Measurements from ENCODE around the gene RELL2. TPM values are rescaled to one million over a fixed set of nuclear protein-coding genes. Genes with fewer than 3 reads are reported as not detected.

Gene RELL2
- total RNA-seq, 2 experiments from 2014 or later = 31.4 to 35.6 TPM

- no peak overlapping the region for H3K4me3 Mint-ChIP-seq
- ChIA-PET POLR2A (no interaction called here), CTCF (no interaction called here)
- H3K36me3 Mint-ChIP-seq (ENCODE audit: low read depth) = no peaks in the 10 kb centered on the region
- no peak for TF ChIP-seq CTCF (IDR thresholded peaks at IDR 0.05)
- H3K27me3 Mint-ChIP-seq = peaks cover 3% of the 10 kb centered on the region
- no peaks in the 10 kb centered on the region for H3K9me3 Mint-ChIP-seq
- intact Hi-C loops (cut with micrococcal nuclease) = no loop called here
- DNase-seq = no peak
- no peak for ATAC-seq
- peaks cover 15% of the 10 kb centered on the region for H3K4me1 Mint-ChIP-seq (ENCODE audit: low read depth)
- no peak overlapping the region for H3K27ac Mint-ChIP-seq
Measured at GRCh38 chr5:141686648-141687416, 50.0 kb downstream of the RELL2 start.

Other genes starting within 250 kb of the RELL2 start
- not detected for gene PCDHGB4, start 249.3 kb upstream of the RELL2 start, total RNA-seq
- gene PCDHGA8, start 244.4 kb upstream of the RELL2 start, total RNA-seq = not detected
- under 1 TPM in 1 of 2 experiments, not detected in 1; 0.11 TPM for gene PCDHGB5, start 239.1 kb upstream of the RELL2 start, total RNA-seq
- under 1 TPM in 1 of 2 experiments, not detected in 1; 0.09 TPM for gene PCDHGA9, start 234.2 kb upstream of the RELL2 start, total RNA-seq
- under 1 TPM in 1 of 2 experiments, not detected in 1; 0.09 TPM for gene PCDHGB6, start 229.0 kb upstream of the RELL2 start, total RNA-seq
- not detected for gene PCDHGA10, start 224.0 kb upstream of the RELL2 start, total RNA-seq
- not detected for gene PCDHGB7, start 219.3 kb upstream of the RELL2 start, total RNA-seq
- gene PCDHGA11, start 215.9 kb upstream of the RELL2 start, total RNA-seq = not detected
- gene PCDHGA12, start 206.5 kb upstream of the RELL2 start, total RNA-seq = not detected
- gene PCDHGC3, start 161.0 kb upstream of the RELL2 start, total RNA-seq = not detected
- gene PCDHGC4, start 152.0 kb upstream of the RELL2 start, total RNA-seq = not detected
- not detected for gene PCDHGC5, start 147.9 kb upstream of the RELL2 start, total RNA-seq
- 100 to 1,000 TPM; 209 to 218 TPM for gene DIAPH1, start 18.0 kb upstream of the RELL2 start, total RNA-seq
- gene HDAC3, start 148 bp upstream of the RELL2 start, total RNA-seq = 10 to 100 TPM; 94.8 to 98.3 TPM
- gene FCHSD1, start 14.4 kb downstream of the RELL2 start, total RNA-seq = 10 to 100 TPM; 30.1 to 31.8 TPM
- 1 to 10 TPM; 5.9 to 7.2 TPM for gene ARAP3, start 45.2 kb downstream of the RELL2 start, total RNA-seq
- gene PCDH1, start 241.4 kb downstream of the RELL2 start, total RNA-seq = under 1 TPM in 1 of 2 experiments, not detected in 1; 0.87 TPM